GM18870 (cell line): ENCODE data around the gene CLEC4M.

Experiments
- ATAC-seq: cut with Tn5 transposase; IDR thresholded peaks from one replicate; pipeline ENCODE4 v1.9.1; 2021; ENCODE audit warnings: moderate library complexity; ENCODE audit not compliant: unreplicated experiment

The CLEC4M gene, protein sequence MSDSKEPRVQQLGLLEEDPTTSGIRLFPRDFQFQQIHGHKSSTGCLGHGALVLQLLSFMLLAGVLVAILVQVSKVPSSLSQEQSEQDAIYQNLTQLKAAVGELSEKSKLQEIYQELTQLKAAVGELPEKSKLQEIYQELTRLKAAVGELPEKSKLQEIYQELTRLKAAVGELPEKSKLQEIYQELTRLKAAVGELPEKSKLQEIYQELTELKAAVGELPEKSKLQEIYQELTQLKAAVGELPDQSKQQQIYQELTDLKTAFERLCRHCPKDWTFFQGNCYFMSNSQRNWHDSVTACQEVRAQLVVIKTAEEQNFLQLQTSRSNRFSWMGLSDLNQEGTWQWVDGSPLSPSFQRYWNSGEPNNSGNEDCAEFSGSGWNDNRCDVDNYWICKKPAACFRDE

GRCh38 chr19:7762719-7763293 lies at the start of gene CLEC4M:
CLEC4M (plus strand) TSS chr19:7763243; CDS start chr19:7763267, 24 bp downstream.
- no peak for ATAC-seq

DNA sequence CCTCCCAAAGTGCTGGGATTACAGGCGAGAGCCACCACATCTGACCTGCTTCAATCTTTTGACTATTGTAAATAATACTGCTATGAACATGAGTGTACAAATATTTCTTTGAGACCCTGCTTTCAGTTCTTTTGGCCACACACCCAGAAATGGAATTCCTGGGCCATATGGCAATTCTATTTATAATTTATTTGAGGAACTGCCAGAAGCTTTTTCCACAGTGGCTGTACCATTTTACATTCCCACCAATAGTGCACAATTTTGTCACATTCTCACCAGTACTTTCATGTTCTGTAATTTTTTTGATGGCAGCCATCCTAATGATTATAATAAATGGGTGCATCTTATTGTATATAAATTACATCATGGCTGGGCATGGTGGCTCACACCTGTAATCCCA lies 47.4 kb upstream of the CLEC4M start:
- ATAC-seq, result no peak

DNA sequence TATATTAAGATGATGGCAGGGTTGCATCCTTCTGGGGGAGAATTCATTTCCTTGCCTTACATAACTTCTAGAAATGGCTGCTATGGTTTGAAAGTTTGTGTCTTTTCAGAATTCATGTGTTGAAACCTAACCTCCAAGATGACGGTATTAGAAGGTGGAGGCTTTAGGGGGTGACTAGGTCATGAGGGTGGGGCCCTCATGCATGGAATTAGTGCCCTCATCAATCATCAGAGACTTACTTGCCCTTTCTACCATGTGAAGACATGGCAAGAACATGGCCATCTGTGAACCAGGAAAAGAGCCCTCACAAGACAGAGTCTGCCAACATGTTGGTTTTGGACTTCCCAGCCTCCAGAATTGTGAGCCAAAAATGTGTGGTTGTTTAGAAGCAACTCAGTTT lies 46.3 kb upstream of the CLEC4M start:
- no peak for ATAC-seq

GRCh38 chr19:7718668-7719067 lies 44.4 kb upstream of the CLEC4M start:
- no peak for ATAC-seq

GRCh38 chr19:7720351-7720750 lies 42.7 kb upstream of the CLEC4M start:
- no peak for ATAC-seq

DNA sequence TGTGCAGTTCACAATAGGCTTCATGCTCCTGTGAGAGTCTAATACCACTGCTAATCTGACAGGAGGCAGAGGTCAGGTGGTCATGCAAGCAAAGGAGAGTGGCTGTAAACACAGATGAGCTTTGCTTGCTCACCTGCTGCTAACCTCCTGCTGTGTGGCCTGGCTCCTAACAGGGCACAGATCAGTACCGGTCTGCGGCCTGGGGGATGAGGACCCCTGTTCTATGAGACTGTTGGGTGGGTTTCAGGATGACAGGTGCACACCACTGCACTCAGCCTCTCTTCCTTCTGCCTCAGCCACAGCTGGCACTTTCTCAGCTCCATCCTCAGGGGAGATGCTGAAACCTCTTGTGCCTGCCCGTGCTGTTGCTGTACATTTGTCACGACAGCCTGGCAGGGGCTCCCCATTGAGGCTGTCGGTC lies 40.8 kb upstream of the CLEC4M start:
- ATAC-seq, result no peak

- no peak for ATAC-seq
Measured at GRCh38 chr19:7725791-7726190, 37.3 kb upstream of the CLEC4M start.

DNA sequence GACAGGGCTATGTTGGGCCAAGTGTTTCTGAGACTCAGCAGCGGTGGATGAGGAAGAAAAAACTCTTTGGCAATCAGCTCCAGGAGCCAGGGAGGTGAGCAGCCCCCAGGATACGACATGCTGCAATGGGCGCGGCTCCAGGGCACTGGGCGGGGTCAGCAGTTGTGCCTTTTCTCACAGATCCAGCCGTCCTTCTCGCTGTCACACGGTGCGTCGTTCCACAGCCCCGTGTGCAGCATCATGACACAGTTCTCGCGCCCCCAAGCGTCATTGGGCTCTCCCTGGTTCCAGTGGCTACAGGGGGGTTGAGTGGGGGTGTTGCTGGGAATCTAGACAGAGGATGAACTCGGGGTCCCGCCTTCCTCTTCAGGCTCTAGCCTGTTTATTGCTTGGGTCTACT lies 33.8 kb upstream of the CLEC4M start:
- no peak for ATAC-seq

GRCh38 chr19:7729831-7730285 lies 33.2 kb upstream of the CLEC4M start:
- ATAC-seq, result no peak

GRCh38 chr19:7730286-7731217 lies 32.5 kb upstream of the CLEC4M start:
- no peak for ATAC-seq

DNA sequence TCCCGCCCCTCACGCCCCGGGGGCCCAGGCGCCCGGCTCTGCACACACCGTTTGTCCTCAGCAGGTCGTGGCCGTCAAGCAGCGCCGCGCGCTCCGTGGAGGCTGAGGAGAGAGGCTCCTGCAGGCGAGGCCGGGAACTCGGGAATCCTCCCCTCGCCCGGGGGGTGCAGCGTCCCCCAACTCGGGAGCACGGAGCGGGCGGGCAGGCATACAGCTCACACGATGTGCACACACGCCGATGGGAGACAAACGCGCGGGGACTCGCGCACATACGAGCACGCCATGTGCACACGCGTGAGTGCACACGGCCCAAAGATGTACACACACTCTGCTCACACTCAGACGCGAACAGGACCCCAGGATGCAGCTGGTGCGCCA lies 31.8 kb upstream of the CLEC4M start:
- no peak for ATAC-seq

DNA sequence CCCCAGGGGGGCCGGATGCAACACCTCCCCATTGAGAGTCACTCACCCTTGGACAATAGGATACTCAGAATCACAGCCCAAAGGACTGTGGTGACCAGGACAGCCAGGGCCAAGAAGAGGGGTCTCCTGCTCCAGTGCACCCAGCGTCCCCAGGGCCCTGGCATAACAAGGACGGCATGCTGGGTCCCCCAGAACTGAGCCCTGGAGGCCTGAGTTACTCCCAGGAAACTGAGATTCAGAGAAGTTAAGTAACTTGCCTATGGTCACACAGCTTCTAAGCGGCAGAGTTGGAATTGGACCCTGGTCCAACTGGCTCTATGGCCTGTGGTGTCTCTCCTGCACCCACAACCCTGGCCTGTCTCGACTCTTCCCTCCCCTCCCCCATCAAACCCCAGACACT lies 31.4 kb upstream of the CLEC4M start:
- ATAC-seq, result no peak

GRCh38 chr19:7732045-7732444 lies 31.0 kb upstream of the CLEC4M start, which contains the start of gene CLEC4G:
CLEC4G (minus strand) TSS chr19:7732110; CDS start chr19:7732102, 8 bp downstream.
- ATAC-seq, result no peak

DNA sequence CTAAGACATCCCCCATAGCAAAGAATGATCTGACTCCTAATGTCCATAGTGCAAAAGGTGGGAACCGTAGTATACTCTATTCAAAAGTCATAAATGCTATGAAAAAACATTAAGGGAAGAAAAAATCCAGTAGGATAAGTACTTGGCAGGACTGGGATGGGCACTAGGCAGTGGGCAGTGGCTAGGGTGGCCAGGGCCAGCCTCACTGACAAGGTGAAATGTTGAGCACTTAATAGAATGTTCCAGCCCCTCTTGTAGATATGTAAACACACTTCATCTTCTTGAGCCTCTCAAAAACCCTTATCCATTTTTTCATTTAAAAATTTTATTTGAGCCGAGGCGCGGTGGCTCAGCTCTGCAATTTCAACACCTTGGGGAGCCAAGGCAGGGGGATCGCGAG lies 29.7 kb upstream of the CLEC4M start:
- no peak for ATAC-seq

DNA sequence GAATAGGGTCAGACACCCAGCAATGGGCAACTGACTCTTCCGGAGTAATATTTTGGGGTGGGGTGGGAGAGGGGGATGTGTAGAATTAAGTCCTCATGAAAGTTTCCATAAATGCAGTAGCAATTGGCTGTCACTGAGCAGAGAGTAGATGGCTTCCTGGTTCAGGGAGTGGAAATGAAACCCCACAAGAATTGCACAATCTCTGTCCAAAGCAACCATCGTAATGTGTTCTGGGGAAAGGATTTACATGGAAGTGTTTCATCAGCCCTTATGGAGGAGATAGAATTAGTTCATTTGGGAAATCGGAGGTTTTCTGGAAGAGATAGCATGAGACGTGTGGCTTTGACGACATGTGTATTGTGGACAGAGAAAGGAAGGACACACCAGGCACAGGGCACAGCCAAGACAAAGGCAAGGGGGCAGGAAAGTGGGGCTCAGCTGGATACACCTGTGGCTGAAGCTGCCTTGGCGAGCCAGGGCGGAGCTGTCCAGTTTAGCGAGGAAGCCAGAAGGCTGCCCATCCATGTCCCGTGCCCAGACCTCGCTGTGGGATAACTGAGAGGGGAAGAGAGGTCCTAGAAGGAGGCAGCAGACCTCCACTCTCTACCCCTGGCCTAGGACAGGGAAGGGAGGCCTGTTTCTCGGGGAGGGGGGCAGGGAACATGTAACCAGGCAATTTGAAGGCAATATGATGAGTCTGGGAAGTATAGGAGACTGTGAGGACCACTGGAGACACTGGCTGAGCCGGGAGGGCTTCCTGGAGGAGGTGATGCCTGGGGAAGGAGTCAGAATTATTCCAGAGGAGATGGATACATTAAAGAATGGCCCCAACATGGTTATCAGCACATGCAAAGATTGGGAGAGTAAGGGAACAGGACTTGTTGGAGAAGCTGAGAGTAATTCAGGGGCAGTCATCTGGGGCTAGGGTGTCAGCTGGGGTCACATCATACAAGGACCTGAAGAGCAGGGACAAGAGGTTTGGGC lies 28.5 kb upstream of the CLEC4M start:
- no peak for ATAC-seq

- no peak for ATAC-seq
Measured at GRCh38 chr19:7736148-7736547, 26.9 kb upstream of the CLEC4M start.

DNA sequence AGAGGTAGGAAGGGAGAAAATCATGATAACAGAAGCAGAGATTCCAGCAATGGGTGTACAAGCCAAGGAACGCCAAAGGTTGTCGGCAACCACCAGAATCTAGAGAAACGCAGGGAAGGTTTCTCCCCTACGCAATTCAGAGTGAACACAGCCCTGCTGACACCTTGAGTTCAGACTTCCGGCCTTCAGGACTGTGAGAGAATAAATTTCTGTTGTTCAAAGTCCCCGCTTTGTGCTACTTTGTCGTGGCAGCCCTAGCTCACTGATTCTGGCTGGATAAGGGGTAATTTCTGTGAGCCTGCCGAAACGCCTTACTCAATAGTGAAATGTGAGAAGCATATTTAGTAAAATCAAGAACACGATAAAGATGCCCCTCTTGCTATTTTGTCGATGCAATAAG lies 25.8 kb upstream of the CLEC4M start:
- ATAC-seq, result no peak

DNA sequence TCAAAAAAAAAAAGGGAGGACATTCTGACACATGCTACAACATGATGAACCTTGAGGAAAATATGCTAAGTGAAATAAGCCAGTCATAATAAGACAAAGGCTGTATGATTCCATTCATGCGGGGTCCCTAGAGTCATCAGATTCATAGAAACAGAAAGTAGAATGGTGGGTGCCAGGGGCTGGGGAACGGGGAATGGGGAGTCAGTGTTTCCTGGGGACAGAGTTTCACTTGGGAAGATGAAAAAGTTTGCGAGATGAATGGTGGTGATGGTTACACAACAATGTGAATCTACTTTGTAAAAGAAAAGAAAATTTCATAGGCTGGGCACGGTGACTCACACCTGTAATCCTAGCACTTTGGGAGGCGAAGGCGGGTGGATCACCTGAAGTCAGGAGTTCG lies 25.0 kb upstream of the CLEC4M start:
- ATAC-seq, result no peak

DNA sequence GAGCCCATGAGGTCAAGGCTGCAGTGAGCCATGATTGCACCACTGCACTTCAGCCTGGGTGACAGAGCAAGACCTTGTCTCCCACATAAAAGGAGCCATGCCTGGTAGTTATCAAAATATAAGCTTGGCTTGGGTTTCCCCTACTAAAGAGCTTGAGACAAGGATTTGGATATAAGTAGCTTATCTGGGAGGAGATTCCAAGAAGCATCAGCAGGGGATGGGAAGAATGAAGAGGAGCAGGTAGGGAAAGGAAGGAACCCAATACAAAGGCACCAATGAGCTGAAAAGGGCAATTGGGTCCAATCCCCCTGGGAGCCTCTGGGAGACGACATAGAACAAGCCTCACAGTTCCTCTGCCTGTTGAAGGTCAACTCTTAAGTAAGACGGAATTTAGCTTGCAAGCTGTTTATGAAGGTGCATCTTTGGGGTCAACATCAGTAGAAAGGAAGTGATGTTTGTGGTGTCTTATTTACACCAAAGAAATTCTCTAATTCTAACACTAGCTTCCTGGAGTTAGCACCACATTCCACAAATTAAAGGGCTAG lies 23.8 kb upstream of the CLEC4M start:
- no peak for ATAC-seq
